Measurements from ENCODE around the gene AACS. TPM values are rescaled to one million over a fixed set of nuclear protein-coding genes. Genes with fewer than 3 reads are reported as not detected.

AACS gene
- total and polyA plus RNA-seq, 2 of the 8 experiments (the other 6 are each of a cell fraction or from before 2014, with no cell fraction given): 51.9 to 52.4 TPM

DNA sequence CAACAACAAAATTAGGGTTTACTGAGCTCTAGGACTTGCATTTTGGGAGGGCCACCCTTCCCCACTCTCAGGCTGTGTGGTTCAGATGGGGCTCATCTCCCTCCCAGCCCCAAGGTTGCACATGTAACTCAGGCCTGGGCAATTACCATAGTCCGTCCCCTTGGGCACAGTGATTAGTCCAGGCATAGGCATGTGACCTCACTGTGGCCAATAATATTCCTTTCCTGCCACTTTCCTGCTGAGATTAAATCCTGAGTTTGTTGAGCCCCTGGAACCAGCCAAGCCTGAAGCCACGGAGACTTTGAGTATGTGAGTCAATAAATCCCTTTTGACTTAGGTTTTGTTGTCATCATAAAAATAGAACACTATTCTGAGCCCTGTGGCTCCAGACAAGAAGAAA lies 113.0 kb downstream of the AACS start:
- Histone ChIP-seq H2BK15ac (ENCODE audit: low read length) (no peak overlapping the region), H2BK120ac (replicated peaks; ENCODE audit: low read depth, low read length) (no peak overlapping the region), H3K56ac (replicated peaks; ENCODE audit: insufficient read length, low read depth, low read length) (no peak overlapping the region), H2AFZ (ENCODE audit: low read length) (no peak overlapping the region), H3K23me2 (ENCODE audit: low read depth, low read length) (no peaks in the 10 kb centered on the region), H3K23ac (ENCODE audit: insufficient read length) (no peak overlapping the region), H3K4me3 (ENCODE audit: extremely low read depth in 1 of 4, insufficient read depth in 2 of 4, low read depth in 3 of 4, low read length in 4 of 4) (no peak overlapping the region), H3K79me2 (ENCODE audit: control insufficient read depth in 1 of 2, insufficient read depth in 2 of 2, low read length in 2 of 2) (no peaks in the 10 kb centered on the region), H3K27me3 (replicated peaks in 1 of 4; ENCODE audit: control insufficient read depth in 3 of 4, extremely low read depth in 1 of 4, insufficient read depth in 3 of 4, low read length in 3 of 4) (no peaks in the 10 kb centered on the region; a peak in 1 of 7 replicates), H2BK12ac (ENCODE audit: low read depth, low read length) (no peak overlapping the region), H3K27ac (ENCODE audit: low read depth, low read length) (no peak overlapping the region), H2BK20ac (ENCODE audit: low read length) (no peak overlapping the region), H4K20me1 (replicated peaks in 1 of 2; ENCODE audit: control insufficient read depth in 1 of 2, insufficient read depth in 2 of 2, low read length in 2 of 2) (no peaks in the 10 kb centered on the region), H3K9ac (replicated peaks in 1 of 4; ENCODE audit: extremely low read depth in 1 of 4, low read depth in 3 of 4, low read length in 3 of 4) (no peak overlapping the region), H3K4me1 (replicated peaks in 1 of 4; ENCODE audit: control insufficient read depth in 3 of 4, insufficient read depth in 4 of 4, low read length in 3 of 4) (peaks cover 0 to under 1% (median 0%) of the 10 kb centered on the region in 4 experiments; a peak in 2 of 7 replicates), H4K91ac (replicated peaks; ENCODE audit: insufficient read length, low read length) (no peak overlapping the region), H3K14ac (ENCODE audit: insufficient read length) (no peak overlapping the region), H4K5ac (ENCODE audit: insufficient read length, low read depth, low read length) (no peak overlapping the region), H4K8ac (ENCODE audit: extremely low read depth, insufficient read depth, low read length) (no peak overlapping the region), H3K4me2 (ENCODE audit: insufficient read depth in 1 of 2, low read depth in 2 of 2, low read length in 2 of 2) (no peak overlapping the region), H2AK5ac (ENCODE audit: low read depth, low read length) (no peak overlapping the region), H2BK5ac (ENCODE audit: low read depth, low read length) (no peak overlapping the region), H3K79me1 (ENCODE audit: low read depth, low read length) (no peaks in the 10 kb centered on the region), H3K36me3 (ENCODE audit: control insufficient read depth in 2 of 4, insufficient read depth in 4 of 4, low read length in 3 of 4) (no peaks in the 10 kb centered on the region), H3K9me3 (ENCODE audit: insufficient read depth in 2 of 2, low read depth in 1 of 2, low read length in 1 of 2) (peaks cover 5 to 9% of the 10 kb centered on the region in 2 experiments; a peak in 2 of 4 replicates), H3K4ac (replicated peaks; ENCODE audit: insufficient read length, low read depth, low read length) (no peak overlapping the region), H3K18ac (ENCODE audit: extremely low read depth, low read length) (no peak overlapping the region)
- ChIA-PET POLR2A (ENCODE audit: partially characterized antibody) (no interaction called here), CTCF (ENCODE audit: partially characterized antibody) (no interaction called here)
- TF ChIP-seq SP4 (IDR thresholded peaks at IDR 0.05; ENCODE audit: low read length): no peak
- FAIRE-seq (no peak), DNase-seq (ENCODE audit: low read depth in 1 of 2, low spot score in 2 of 2) (no peak)
- WGBS, 2 experiments (ENCODE audit: extremely low coverage in 1 of 2, insufficient coverage in 1 of 2, insufficient read length in 1 of 2, insufficient replicate concordance in 2 of 2, low coverage in 1 of 2, low lambda C conversion rate in 2 of 2, missing lambda C conversion rate in 1 of 2): 87% methylated on average over 2 of the region's 2 CpGs; no CpG with 5 or more reads in 1 of the 2 experiments

Data from H1 (cell line).